ENCODE results near the gene SLC2A5. TPM values are rescaled to one million over a fixed set of nuclear protein-coding genes. Genes with fewer than 3 reads are reported as not detected.

Gene SLC2A5
- total RNA-seq, 1 donor from 2014 or later = 0.18 TPM

- no peak for DNase-seq (ENCODE audit: extremely low read depth, low read depth, low spot score)
Observed at GRCh38 chr1:9065213-9065751, 4.2 kb downstream of the SLC2A5 start.

GRCh38 chr1:9062846-9063245 is 6.6 kb downstream of the SLC2A5 start:
- DNase-seq (ENCODE audit: extremely low read depth, low read depth, low spot score) = no peak

GRCh38 chr1:9062021-9062471 is 7.4 kb downstream of the SLC2A5 start:
- DNase-seq (ENCODE audit: extremely low read depth, low read depth, low spot score) = no peak

- no peak for DNase-seq (ENCODE audit: extremely low read depth, low read depth, low spot score)
Observed at GRCh38 chr1:9061252-9061960, 8.0 kb downstream of the SLC2A5 start.

GRCh38 chr1:9059891-9060744 is 9.3 kb downstream of the SLC2A5 start:
- no peak for DNase-seq (ENCODE audit: extremely low read depth, low read depth, low spot score)

GRCh38 chr1:9058465-9058864 is 11.0 kb downstream of the SLC2A5 start:
- no peak for DNase-seq (ENCODE audit: extremely low read depth, low read depth, low spot score)

- DNase-seq (ENCODE audit: extremely low read depth, low read depth, low spot score) = no peak
Observed at GRCh38 chr1:9057851-9058250, 11.6 kb downstream of the SLC2A5 start.

GRCh38 chr1:9052272-9053049 is 17.0 kb downstream of the SLC2A5 start:
- no peak for DNase-seq (ENCODE audit: extremely low read depth, low read depth, low spot score)

- DNase-seq (ENCODE audit: extremely low read depth, low read depth, low spot score) = no peak
Observed at GRCh38 chr1:9051379-9051778, 18.1 kb downstream of the SLC2A5 start.

- no peak for DNase-seq (ENCODE audit: extremely low read depth, low read depth, low spot score)
Observed at GRCh38 chr1:9050803-9051202, 18.6 kb downstream of the SLC2A5 start.

- DNase-seq (ENCODE audit: extremely low read depth, low read depth, low spot score) = no peak
Observed at GRCh38 chr1:9048551-9048950, 20.9 kb downstream of the SLC2A5 start.

- no peak for DNase-seq (ENCODE audit: extremely low read depth, low read depth, low spot score)
Observed at GRCh38 chr1:9047019-9047418, 22.4 kb downstream of the SLC2A5 start.

- no peak for DNase-seq (ENCODE audit: extremely low read depth, low read depth, low spot score)
Observed at GRCh38 chr1:9045861-9046510, 23.4 kb downstream of the SLC2A5 start.

GRCh38 chr1:9044236-9044635 is 25.2 kb downstream of the SLC2A5 start:
- DNase-seq (ENCODE audit: extremely low read depth, low read depth, low spot score) = no peak

GRCh38 chr1:9042272-9042671 is 27.2 kb downstream of the SLC2A5 start:
- no peak for DNase-seq (ENCODE audit: extremely low read depth, low read depth, low spot score)

GRCh38 chr1:9041116-9041779 is 28.2 kb downstream of the SLC2A5 start:
- DNase-seq (ENCODE audit: extremely low read depth, low read depth, low spot score) = no peak

- no peak for DNase-seq (ENCODE audit: extremely low read depth, low read depth, low spot score)
Observed at GRCh38 chr1:9040659-9041030, 28.8 kb downstream of the SLC2A5 start.

- DNase-seq (ENCODE audit: extremely low read depth, low read depth, low spot score) = no peak
Observed at GRCh38 chr1:9039761-9040658, 29.4 kb downstream of the SLC2A5 start.

Measured in glomerular endothelial cell (primary cell).